HEK293T (cell line): ENCODE results near the gene SIGLEC1.

Experiments
- FOXA1 ChIP-seq: fragments of 450-650 bp; IDR thresholded peaks from 2 replicates; pipeline ENCODE4 v1.6.1; 2016; ENCODE audit warnings: mild to moderate bottlenecking
- FOXM1 ChIP-seq: fragments of 450-650 bp; IDR thresholded peaks from 2 replicates; pipeline ENCODE4 v1.6.1; 2017; ENCODE audit warnings: mild to moderate bottlenecking, borderline replicate concordance
- LEF1 ChIP-seq: fragments of 450-650 bp; IDR thresholded peaks from 2 replicates; pipeline ENCODE4 v1.6.1; 2017; ENCODE audit warnings: mild to moderate bottlenecking, borderline replicate concordance
- TARDBP ChIP-seq: fragments of 450-650 bp; IDR thresholded peaks from 2 replicates; pipeline ENCODE4 v1.6.1; 2016

- TF ChIP-seq FOXM1, result no peak
- no peak for TF ChIP-seq FOXA1
- no peak for TF ChIP-seq TARDBP
- no peak for TF ChIP-seq LEF1
Measured at GRCh38 chr20:3749689-3750531, 37.5 kb upstream of the SIGLEC1 start.
